Eye (tissue), 1 donor: ENCODE results near the gene CCDC136.
A peak's percentile ranks its signal among the peaks of the same experiment; 100 is the strongest.

Source experiments
- DNase-seq: peaks from one replicate; pipeline ENCODE4 v3.0.0-alpha.2; 2015

The CCDC136 gene

DNA sequence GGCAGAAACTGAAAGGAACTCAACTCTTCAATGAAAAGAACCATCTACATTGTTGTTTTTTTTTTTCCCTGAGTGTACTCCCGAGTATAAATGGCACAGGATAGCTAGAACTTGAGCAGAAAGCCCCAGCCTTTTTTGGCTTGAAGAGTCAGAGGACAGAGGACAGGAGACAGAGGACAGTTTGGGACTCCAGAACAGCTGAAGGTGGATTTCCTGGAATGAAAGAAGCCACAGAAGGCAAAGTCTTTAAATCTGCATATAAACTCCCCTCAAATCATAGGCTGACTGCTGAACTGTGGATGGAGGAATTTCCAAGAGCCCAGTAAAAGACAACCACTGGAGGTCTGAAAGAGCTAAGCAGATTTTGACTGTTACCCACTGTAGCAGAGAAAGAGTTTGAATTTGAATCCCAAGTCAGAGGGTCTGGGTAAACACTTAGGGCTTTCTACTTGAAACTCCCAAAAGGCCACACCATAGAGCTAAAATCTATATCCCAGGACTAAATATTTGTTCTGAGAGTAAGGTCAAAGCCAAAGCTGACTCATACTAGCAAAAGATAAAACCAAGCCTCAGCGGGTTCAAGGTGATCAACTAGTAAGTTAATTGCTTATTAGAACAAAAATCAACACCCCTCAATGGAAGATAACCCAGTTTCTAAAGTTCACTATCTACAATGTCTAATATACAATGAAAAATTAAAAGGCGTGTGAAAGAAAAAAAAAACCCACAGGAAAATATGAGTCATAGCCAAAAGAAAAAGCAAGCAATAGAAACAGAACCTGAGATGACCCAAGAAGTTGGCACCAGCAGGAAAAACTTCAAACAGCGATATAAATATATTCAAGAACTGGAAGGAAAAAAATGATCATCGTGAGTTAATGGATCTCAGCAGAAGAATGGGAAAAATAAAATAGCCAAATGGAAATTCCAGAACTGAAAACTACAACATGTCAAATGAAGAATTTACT lies 14.3 kb upstream of the CCDC136 start:
- no peak for DNase-seq

GRCh38 chr7:128778946-128779345 lies 12.8 kb upstream of the CCDC136 start:
- DNase-seq, result no peak

DNA sequence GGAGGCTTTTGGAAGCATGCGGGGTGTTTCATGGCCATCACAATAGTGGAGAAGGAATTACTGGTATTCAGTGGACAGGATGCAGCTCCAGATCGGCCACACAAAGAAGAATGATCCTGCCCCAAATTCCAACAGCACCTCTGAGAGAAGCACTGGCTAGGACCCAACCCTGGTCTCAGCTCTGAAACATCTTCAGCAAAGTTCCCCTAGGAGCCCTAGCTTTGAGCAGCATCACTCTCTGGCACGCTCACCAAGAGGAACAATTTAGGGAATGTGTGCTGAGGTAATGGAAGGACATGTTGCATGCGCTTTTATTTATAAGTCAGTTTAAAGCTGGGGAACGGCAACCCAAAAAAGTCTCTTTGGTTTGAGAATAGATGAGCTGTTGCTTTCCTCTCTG lies 10.6 kb upstream of the CCDC136 start:
- DNase-seq, result no peak

DNA sequence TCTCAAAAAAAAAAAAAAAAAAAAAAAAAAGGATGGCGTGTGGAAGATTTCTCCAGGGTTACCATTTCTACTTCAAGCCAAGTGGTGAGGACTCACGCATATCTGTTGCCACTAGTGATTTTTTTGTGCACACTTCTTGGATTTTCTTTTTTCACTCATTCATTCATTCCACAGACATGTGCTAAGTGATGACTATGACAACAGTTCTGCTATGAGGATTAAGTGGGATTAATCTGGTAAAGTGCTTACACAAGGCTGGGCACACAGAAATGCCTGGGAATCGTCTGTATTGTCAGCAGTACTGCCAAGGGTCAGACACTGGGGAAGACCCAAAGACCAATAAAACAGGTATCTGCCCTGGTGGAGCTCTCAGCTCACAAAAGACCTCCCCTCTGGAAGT lies 9.9 kb upstream of the CCDC136 start:
- DNase-seq, result no peak

DNA sequence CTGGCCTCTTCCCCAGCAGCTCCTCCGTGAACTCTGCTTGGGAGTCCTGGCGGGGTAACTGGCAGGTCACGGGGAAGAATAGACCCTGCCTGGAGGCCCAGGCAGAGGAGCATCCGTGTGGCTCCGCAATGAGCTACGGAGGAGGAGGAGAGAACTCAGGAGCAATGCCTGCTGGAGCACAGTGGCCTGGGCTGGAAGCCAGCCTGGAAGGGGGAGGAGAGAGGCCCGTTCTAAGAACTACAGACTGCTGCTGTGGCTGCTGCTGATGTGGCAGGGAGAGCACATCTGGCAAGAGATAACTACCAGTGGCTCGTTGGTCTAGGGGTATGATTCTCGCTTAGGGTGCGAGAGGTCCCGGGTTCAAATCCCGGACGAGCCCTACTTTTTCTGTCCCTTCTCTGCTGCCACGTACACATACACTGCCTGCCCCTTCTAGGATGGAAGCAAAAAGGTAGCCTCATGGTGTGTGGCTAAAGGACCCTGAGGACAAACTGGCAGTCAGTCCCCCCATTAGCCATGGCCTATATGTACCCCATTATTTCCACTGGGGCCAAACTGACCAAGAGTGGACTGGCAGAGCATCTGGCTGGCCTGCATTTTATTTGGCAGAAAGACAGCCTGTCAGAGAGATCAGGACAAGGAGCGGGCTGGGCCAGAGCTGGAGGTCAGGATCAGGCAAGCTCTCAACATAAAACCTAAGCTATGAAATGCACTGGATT lies 8.5 kb upstream of the CCDC136 start:
- peak; percentile 72 for DNase-seq

DNA sequence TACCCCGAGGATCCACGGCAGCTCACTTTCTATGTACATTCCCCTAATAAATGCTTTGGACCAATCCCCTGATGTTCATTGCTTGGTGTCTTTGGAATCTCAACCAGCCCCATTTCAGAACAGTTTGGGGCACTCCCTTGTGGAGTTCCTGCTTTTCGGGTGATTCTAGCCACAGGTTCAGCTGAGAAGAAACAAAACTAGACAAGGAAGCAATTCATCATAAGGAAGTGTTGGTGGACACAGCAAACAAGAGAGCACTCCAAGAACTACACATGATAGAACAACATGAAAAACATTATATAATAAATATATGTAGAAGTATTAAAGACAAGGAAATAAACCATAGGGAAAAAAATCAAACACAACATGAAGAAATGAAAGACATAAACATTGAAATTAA lies 6.0 kb upstream of the CCDC136 start:
- DNase-seq, result no peak

DNA sequence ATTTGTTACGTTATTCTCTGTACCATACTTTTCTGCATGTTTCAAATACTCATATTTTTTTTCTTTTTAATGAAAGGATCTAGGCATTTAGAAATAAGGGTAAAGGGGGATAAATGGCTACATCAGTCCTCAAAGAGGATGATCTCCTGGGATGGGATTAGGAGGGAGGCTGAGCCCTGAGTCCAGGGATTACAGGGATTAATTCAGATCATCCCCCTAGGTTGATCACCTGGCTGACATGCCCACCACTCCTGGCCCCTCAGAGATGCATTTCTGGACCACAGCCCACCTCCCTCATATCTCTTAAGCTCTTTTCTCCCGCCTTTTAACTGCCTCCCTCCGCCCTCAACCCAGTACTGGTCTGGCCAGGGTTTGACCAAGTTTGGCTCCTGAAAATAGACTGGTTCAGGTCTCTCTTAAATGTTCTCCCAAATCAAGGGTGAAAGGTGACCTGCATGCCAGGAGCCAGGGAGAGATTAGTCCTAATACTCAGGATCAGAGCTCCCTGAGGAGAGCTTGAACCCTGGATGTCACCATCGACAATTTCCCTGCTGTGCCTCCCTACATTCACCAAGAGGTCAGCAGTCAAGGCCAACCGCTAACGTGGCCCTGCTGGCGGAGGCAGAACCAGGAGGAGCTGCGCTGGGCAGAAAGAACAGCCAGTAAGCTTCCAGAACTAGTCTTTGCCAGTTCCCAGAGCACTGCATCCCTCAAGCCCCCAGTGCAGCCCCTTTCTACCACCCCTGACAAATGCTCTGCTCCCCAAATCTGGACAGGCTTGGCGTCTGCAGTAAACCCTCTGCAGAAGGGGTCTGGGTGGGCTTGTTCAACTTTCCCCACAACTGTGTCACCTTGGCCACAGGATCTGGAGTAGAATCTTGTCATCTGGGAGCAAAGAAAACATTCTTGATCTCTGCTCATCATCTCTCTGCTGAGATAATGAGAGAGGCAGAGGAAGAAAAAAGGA lies 3.0 kb upstream of the CCDC136 start:
- DNase-seq, result no peak

GRCh38 chr7:128790315-128791041 lies 1.3 kb upstream of the CCDC136 start:
- peak; percentile 81 for DNase-seq

GRCh38 chr7:128791972-128792327 lies 182 bp downstream of the CCDC136 start:
- DNase-seq, result no peak

- DNase-seq, result no peak
These were observed 858 bp downstream of the CCDC136 start for GRCh38 chr7:128792471-128793180.

GRCh38 chr7:128793181-128793547 lies 1.4 kb downstream of the CCDC136 start:
- no peak for DNase-seq

- DNase-seq, result no peak
These were observed 2.3 kb downstream of the CCDC136 start for GRCh38 chr7:128794020-128794419.

GRCh38 chr7:128794436-128794835 lies 2.7 kb downstream of the CCDC136 start:
- DNase-seq, result no peak

DNA sequence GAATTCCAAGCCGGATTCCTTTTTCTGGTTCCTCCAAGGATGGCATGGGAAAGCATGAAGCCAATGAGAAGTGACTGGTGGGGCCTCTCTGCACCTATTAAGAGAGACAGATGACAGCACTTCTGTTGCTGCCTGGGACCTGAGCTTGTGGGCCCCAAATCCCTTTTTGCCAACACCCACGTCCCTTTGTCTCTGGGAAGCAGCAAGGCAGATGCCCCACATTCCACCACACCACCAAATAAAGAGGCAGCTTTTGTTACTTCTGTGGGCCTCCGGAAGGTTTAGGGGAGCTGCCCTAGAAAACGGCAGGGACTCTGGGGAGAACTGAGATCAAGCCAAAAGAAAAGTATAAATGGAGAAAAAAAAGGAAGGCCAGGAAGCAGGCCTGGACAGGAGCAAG lies 3.4 kb downstream of the CCDC136 start:
- DNase-seq, result no peak

- DNase-seq, result no peak
These were observed 4.6 kb downstream of the CCDC136 start for GRCh38 chr7:128796327-128796726.

DNA sequence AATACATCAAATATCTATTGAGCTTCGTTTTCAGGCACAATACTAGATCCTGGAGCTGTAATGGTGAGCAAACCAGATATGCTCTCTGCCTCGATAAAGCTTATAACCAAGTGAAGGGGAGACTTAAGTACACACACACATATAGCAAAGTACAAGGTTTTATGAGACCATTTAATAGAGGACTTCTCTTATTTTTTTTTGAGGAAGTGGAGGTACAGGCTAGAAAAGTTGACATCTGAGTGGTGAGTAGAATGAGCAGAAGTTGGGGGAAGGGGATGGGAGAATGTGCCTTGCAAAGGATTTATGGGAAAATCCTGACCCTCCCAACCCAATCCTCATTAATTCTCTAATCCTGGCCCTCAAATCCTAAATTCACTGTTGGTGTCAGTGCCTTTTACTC lies 7.7 kb downstream of the CCDC136 start:
- DNase-seq, result no peak

DNA sequence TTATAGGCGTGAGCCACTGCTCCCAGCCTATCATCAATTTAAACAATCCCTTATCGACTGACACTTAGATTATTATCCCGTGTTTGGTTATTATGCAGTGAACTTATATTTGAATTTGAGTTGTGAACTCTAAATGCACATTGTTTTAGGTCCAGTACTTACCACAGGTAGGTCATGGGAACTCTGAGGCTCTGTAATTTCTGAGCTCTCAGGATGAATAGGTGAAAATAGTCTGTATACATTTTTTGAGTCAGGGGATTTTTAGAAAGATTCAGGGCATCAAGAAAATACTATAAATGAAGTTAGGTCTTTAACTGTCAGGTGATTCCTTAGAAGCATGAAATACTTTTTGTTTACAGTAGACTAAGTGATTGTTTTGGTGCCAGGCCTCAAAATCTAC lies 8.8 kb downstream of the CCDC136 start:
- no peak for DNase-seq

DNA sequence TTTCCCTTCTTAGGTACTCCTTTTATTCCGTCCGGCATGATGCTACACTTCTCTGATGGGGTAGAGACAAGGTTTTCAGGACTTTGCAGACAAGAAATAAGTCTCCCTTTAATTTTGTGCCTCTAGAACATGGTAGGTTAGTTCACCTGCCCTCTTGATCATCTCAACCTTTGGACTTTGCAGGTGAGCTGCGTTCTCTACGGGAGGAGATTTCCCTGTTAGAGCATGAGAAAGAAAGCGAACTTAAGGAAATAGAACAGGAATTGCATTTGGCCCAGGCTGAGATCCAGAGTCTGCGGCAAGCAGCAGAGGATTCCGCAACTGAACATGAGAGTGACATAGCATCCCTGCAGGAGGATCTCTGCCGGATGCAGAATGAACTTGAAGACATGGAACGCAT lies 9.2 kb downstream of the CCDC136 start:
- no peak for DNase-seq

- no peak for DNase-seq
These were observed 10.1 kb downstream of the CCDC136 start for GRCh38 chr7:128801667-128802418.

GRCh38 chr7:128804484-128804883 lies 12.7 kb downstream of the CCDC136 start:
- DNase-seq, result no peak

DNA sequence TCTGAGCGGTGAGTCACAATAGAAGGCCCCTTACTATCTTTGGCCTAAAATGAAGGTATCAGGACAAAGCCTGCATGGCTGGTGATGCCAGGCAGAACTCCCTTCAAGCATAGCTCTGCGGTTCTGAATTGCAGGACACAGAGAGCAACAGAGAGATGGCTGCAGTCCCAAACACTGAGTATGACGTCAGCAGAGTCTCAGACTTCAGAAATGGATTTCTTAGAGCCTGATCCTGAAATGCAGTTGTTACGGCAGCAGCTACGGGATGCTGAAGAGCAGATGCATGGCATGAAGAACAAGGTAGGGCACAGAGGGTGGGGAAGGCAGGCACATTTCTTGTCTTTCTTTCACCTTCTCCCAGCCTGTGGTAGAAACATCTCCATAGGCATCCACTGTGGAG lies 13.5 kb downstream of the CCDC136 start:
- no peak for DNase-seq
